ENCODE data around the gene PGK1. TPM values are rescaled to one million over a fixed set of nuclear protein-coding genes. Genes with fewer than 3 reads are reported as not detected.

PGK1 gene
- total and polyA plus RNA-seq, 10 donors, result 69.9 to 355 (median 199) TPM

DNA sequence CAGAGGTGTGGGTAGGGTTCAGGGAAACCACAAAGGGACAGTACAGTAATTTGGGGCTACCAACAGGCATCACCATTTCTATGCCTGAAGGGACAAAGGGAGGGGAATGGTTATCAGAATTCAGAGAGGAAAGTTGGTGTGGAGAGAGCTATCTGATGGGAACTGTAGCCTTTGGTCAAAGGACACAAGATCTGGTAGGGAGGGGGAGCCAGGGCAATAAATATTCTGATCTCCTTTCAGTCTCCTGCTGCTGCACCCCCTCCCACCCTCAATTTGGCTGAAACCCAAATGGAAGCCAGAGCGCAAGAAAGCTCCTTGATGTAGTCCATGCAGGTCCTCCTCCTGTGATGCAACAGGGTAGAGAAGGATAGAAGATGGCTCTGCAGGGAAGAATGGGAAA, 14.6 kb downstream of the PGK1 start:
- WGBS, 5 donors, result 84 to 100% (median 100%) methylated on average over 1 of the region's 1 CpG
- H3K4me3 ChIP-seq, result no peak overlapping the region
- peaks cover 0 to 3% (median 0%) of the 10 kb centered on the region in 7 donors for H3K27me3 ChIP-seq (replicated peaks in 1 of 7)
- H3K9me3 ChIP-seq, result no peaks in the 10 kb centered on the region
- H3K36me3 ChIP-seq, result peaks cover 7 to 100% (median 75%) of the 10 kb centered on the region in 6 donors
- TF ChIP-seq CTCF (IDR thresholded peaks at IDR 0.05 in 8 of 11, conservative IDR thresholded peaks at IDR 0.05 in 3 of 11), result no peak
- no peak for TF ChIP-seq POLR2AphosphoS5 (IDR thresholded peaks at IDR 0.05)
- TF ChIP-seq POLR2A (IDR thresholded peaks at IDR 0.05), result no peak
- DNase-seq, result no peak
- H3K4me1 ChIP-seq, result peaks cover 0 to 10% (median 0%) of the 10 kb centered on the region in 6 donors
- intact Hi-C loops (cut with DNase I; ENCODE audit: low total_unique reads), result no loop called here
- H3K27ac ChIP-seq, result no peak overlapping the region

DNA sequence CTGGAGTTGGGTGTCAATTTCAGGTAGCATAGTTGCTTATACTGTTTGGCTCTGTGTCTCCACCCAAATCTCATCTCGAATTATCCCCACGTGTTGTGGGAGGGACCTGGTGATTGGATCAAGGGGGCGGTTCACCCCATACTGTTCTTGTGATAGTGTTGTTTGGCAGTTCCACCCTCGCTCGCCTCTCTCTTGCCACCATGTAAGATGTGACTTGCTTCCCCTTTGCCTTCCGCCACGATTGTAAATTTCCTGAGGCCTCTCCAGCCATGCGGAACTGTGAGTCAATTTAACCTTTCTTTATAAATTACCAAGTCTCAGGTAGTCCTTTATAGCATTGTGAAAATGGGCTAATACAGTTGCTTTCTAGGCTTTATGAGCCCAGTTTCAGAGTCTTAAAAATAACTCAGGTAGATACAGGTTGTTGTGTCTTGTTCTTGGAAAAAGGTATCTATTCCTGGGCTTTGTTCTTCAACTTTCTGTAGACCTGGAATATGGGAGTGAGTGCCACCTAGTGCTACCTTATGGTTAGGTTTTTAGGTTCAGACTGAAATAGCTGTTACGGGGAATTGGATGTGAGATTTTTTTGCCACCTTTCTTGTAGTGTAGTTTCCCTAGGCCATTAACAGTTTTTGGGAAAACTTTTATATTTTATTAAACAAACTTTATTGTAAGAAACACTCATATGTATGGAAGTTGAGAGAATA, 15.6 kb downstream of the PGK1 start:
- Histone ChIP-seq H3K27me3 (replicated peaks in 1 of 7) (peaks cover 0 to 3% (median 0%) of the 10 kb centered on the region in 7 donors), H3K36me3 (peaks cover 7 to 100% (median 73%) of the 10 kb centered on the region in 6 donors), H3K4me3 (no peak overlapping the region), H3K9me3 (no peaks in the 10 kb centered on the region), H3K4me1 (peaks cover 0 to 10% (median 0%) of the 10 kb centered on the region in 6 donors), H3K27ac (no peak overlapping the region)
- intact Hi-C loops (cut with DNase I; ENCODE audit: low total_unique reads), result no loop called here
- WGBS, 5 donors, result 58 to 78% (median 68%) methylated on average over 9 of the region's 9 CpGs
- TF ChIP-seq POLR2A (IDR thresholded peaks at IDR 0.05) (no peak), POLR2AphosphoS5 (IDR thresholded peaks at IDR 0.05) (no peak), CTCF (IDR thresholded peaks at IDR 0.05 in 8 of 11, conservative IDR thresholded peaks at IDR 0.05 in 3 of 11) (no peak)
- no peak for DNase-seq

GRCh38 chrX:78123190-78123589, 19.1 kb downstream of the PGK1 start:
- H3K4me3 ChIP-seq, result no peak overlapping the region
- peaks cover 0 to 3% (median 0%) of the 10 kb centered on the region in 7 donors for H3K27me3 ChIP-seq (replicated peaks in 1 of 7)
- H3K4me1 ChIP-seq, result no peaks in the 10 kb centered on the region
- no peak overlapping the region for H3K27ac ChIP-seq
- no peak for TF ChIP-seq CTCF (IDR thresholded peaks at IDR 0.05 in 8 of 11, conservative IDR thresholded peaks at IDR 0.05 in 3 of 11)
- TF ChIP-seq POLR2A (IDR thresholded peaks at IDR 0.05), result no peak
- TF ChIP-seq POLR2AphosphoS5 (IDR thresholded peaks at IDR 0.05), result no peak
- DNase-seq, result no peak
- peaks cover 0 to 100% (median 69%) of the 10 kb centered on the region in 6 donors for H3K36me3 ChIP-seq
- H3K9me3 ChIP-seq, result no peaks in the 10 kb centered on the region
- intact Hi-C loops (cut with DNase I; ENCODE audit: low total_unique reads), result no loop called here

- Histone ChIP-seq H3K27me3 (replicated peaks in 1 of 7) (peaks cover 0 to 3% (median 0%) of the 10 kb centered on the region in 7 donors), H3K36me3 (peaks cover 0 to 100% (median 60%) of the 10 kb centered on the region in 6 donors), H3K9me3 (no peaks in the 10 kb centered on the region), H3K4me3 (no peak overlapping the region), H3K4me1 (no peaks in the 10 kb centered on the region), H3K27ac (no peak overlapping the region)
- 65 to 95% (median 74%) methylated on average over 2 of the region's 2 CpGs for WGBS, 5 donors
- intact Hi-C loops (cut with DNase I; ENCODE audit: low total_unique reads), result no loop called here
- no peak for TF ChIP-seq CTCF (IDR thresholded peaks at IDR 0.05 in 8 of 11, conservative IDR thresholded peaks at IDR 0.05 in 3 of 11)
- TF ChIP-seq POLR2A (IDR thresholded peaks at IDR 0.05), result no peak
- DNase-seq, result no peak
Measured at GRCh38 chrX:78124307-78124706, 20.3 kb downstream of the PGK1 start.
